Heart right ventricle (tissue), 16 donors: ENCODE results near the gene MYBPH. TPM values are rescaled to one million over a fixed set of nuclear protein-coding genes. Genes with fewer than 3 reads are reported as not detected.

Experiments
- ATAC-seq, 8 donors: fragments of 200-7000 bp; cut with Tn5 transposase; one replicate each; pipeline ENCODE4 v1.9.1; 2020; ENCODE audit warnings: mild to moderate bottlenecking in 8 of 8, moderate library complexity in 8 of 8, moderate number of reproducible peaks in 1 of 8
- DNase-seq, 2 donors: peaks; one replicate each; pipeline ENCODE4 v3.0.0-alpha.2; 2020
- H3K27ac ChIP-seq, 10 donors: fragments of 200-600 bp; sonication (generic) in 2 of 10; one replicate each; pipeline versions ENCODE4 v1.5.0 to v1.8.0; 2020 to 2022; ENCODE audit warnings: mild to moderate bottlenecking in 3 of 10
- H3K27me3 ChIP-seq, 7 donors: fragments of 200-600 bp; one replicate each; pipeline ENCODE4 v1.8.0; 2021 to 2022; ENCODE audit warnings: mild to moderate bottlenecking in 2 of 7
- H3K36me3 ChIP-seq, 9 donors: fragments of 200-600 bp; sonication (generic) in 1 of 9; one replicate each; pipeline versions ENCODE4 v1.5.0 to v1.8.0; 2020 to 2022; ENCODE audit warnings: mild to moderate bottlenecking in 2 of 9
- H3K4me1 ChIP-seq, 9 donors: fragments of 200-600 bp; sonication (generic) in 1 of 9; one replicate each; pipeline versions ENCODE4 v1.5.0 to v1.8.0; 2020 to 2022; ENCODE audit warnings: mild to moderate bottlenecking in 4 of 9
- H3K4me3 ChIP-seq, 10 donors: fragments of 200-600 bp; sonication (generic) in 2 of 10; one replicate each; pipeline versions ENCODE4 v1.5.0 to v1.8.0; 2020 to 2022; ENCODE audit warnings: mild to moderate bottlenecking in 7 of 10, moderate library complexity in 2 of 10
- H3K9me3 ChIP-seq, 11 donors: fragments of 200-600 bp in 10 of 11; sonication (generic) in 2 of 11; one replicate each; pipeline versions ENCODE4 v1.5.0 to v1.8.0; 2013 to 2022; ENCODE audit warnings: mild to moderate bottlenecking in 2 of 11, control low read depth in 1 of 11, moderate library complexity in 1 of 11
- WGBS, 2 donors: extraction: QIAGEN DNeasy Blood & Tissue Kit; methylation state at CpG; one replicate each; pipeline ENCODE4 v1.1.7; 2013; ENCODE audit warnings: inconsistent platforms in 1 of 2; 5-methylcytosine and 5-hydroxymethylcytosine counted together
- intact Hi-C, 10 donors: fragments of 100-400 bp; cut with DNase I; formaldehyde crosslinking; loops; one replicate each; pipeline versions ENCODE4 v1.11.1 to v1.14.2; 2022
- polyA plus RNA-seq, 2 donors: library from polyadenylated mRNA; stranded (reverse); fragments of 200-250 nt; gene quantifications; one replicate each; pipeline ENCODE4 v1.2.3, GENCODE V29; 2013
- total RNA-seq, 10 donors: library from RNA; stranded (reverse); fragmentation: NEBNext Ultra II Directional in 3 of 10; extraction: Animal tissue kit (Norgen Biotek cat#: 25700) in 3 of 10; gene quantifications; one replicate each; pipeline versions ENCODE4 v1.2.1 to v1.2.4, GENCODE V29; 2021 to 2023
- TF ChIP-seq, protein P1 (sequence below), 9 donors: fragments of 200-600 bp; sonication (generic) in 2 of 9; IDR thresholded peaks; one replicate each; pipeline versions ENCODE4 v1.5.0 to v1.8.0; 2021 to 2022; ENCODE audit warnings: antibody characterized with exemption in 9 of 9, mild to moderate bottlenecking in 5 of 9, moderate library complexity in 1 of 9
- donor health status: Arrhythmogenic right ventricular cardiomyopathy.
- donor health status: ischemic (EF 13 %, LVEDD 7.1; RV severe dilation, severe dysfunction).
- donor health status: healthy with polysubstance abuse.
- donor health status: DM: no; HTN: yes; CAD: no.
- donor health status: DM: no; HTN: no; CAD: no.
- donor health status: ischemic (EF 25% LVEDD 6.9; RV normal size, moderate dysfunction).
- donor health status: ischemic (EF 25% LVEDD 5.7; RV mildly dilated, moderate dysfunction).
- donor health status: healthy.
- donor health status: DM: yes; HTN: yes; CAD: no.
- donor health status: Ischemic cardiomyopathy.
- donor health status: ischemic (EF 35%, LVEDD 5.7; RV mildly dilated, moderate dysfunction).
- donor health status: nonischemic (EF 11% LVEDD 7.7; RV severe dilation, severe dysfunction).
- donor health status: DM: yes; HTN: yes; CAD: no.
- donor health status: PGD.
- donor health status: ischemic (EF 29% LVEDD 5.4; RV normal size, mild dysfunction).
- donor health status: nonischemic (EF 23%, LVEDD 6.1; RV moderate dilation, normal function).

Gene MYBPH
- total and polyA plus RNA-seq, 12 donors, result not detected

DNA sequence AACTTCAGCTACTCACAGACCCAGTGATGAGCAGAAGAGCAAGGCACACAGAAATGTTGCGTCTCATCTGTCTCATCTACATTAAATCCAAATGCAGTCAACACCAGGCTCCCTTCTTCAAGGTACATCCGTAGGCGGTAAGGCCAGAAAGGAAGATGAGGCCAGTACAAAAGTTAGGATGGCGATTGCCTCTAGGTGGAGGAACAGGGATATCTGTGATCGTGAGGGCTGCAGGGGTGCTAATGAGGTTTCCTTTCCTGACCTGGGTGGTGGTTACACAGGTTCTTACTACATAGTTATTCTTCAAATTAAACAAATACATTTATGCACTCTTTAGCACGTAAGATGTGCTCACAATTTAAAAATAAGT, 1.4 kb upstream of the MYBPH start:
- peaks cover 0 to 4% (median 0%) of the 10 kb centered on the region in 7 donors for H3K27me3 ChIP-seq
- intact Hi-C loops, result no loop called here
- WGBS, 2 donors, result 93 to 94% methylated on average over 6 of the region's 6 CpGs
- no peaks in the 10 kb centered on the region for H3K9me3 ChIP-seq
- TF ChIP-seq, protein P1, sequence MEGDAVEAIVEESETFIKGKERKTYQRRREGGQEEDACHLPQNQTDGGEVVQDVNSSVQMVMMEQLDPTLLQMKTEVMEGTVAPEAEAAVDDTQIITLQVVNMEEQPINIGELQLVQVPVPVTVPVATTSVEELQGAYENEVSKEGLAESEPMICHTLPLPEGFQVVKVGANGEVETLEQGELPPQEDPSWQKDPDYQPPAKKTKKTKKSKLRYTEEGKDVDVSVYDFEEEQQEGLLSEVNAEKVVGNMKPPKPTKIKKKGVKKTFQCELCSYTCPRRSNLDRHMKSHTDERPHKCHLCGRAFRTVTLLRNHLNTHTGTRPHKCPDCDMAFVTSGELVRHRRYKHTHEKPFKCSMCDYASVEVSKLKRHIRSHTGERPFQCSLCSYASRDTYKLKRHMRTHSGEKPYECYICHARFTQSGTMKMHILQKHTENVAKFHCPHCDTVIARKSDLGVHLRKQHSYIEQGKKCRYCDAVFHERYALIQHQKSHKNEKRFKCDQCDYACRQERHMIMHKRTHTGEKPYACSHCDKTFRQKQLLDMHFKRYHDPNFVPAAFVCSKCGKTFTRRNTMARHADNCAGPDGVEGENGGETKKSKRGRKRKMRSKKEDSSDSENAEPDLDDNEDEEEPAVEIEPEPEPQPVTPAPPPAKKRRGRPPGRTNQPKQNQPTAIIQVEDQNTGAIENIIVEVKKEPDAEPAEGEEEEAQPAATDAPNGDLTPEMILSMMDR (IDR thresholded peaks at IDR 0.05), result no peak
- DNase-seq (no peak), ATAC-seq (no peak)
- H3K36me3 ChIP-seq, result no peaks in the 10 kb centered on the region
- H3K4me1 ChIP-seq, result peaks cover 0 to 26% (median 6%) of the 10 kb centered on the region in 9 donors
- no peak overlapping the region for H3K4me3 ChIP-seq
- no peak overlapping the region for H3K27ac ChIP-seq

DNA sequence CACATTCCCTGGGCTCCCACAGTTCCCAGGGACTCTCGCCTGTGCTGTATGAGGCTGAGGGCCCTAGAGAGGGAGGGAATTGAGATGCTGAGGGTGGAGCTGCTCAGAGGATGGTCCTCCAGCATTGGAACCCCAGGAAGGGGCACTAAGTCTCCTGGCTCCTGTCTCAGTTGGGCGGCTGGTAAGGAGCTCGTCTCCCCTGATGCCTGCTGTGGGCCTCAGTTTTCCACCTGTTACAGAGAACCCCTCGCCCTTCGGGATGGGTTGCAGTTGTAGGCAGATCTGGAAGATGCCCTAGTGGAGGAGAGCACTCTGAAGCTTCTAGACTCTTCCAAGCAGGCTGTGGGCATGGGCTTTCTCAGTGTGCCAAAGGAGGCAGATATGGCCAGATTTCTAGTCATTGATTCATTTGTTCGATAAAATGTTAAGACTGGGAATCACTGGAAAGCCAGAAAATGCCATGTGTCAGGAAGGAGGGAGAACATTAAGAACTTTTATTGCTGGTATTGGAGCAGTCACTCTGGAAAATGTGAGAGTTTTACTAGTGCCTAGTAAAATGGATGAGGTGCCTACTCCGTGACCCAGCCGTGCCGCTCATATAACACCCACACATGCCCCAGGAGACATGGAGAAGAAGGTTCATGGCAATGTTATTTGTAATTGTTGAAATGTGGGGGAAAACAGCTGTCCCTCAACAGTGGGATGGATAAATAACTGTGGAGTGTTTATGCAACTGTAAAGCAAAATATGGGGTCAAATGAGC, 828 bp upstream of the MYBPH start:
- Histone ChIP-seq H3K36me3 (no peaks in the 10 kb centered on the region), H3K4me1 (peaks cover 0 to 26% (median under 1%) of the 10 kb centered on the region in 9 donors), H3K27ac (no peak overlapping the region), H3K27me3 (peaks cover 0 to 4% (median 0%) of the 10 kb centered on the region in 7 donors), H3K9me3 (no peaks in the 10 kb centered on the region), H3K4me3 (no peak overlapping the region)
- TF ChIP-seq, protein P1 (IDR thresholded peaks at IDR 0.05), result no peak
- intact Hi-C loops, result no loop called here
- DNase-seq, result no peak
- 96% methylated on average over 9 of the region's 9 CpGs for WGBS, 2 donors
- ATAC-seq, result no peak

DNA sequence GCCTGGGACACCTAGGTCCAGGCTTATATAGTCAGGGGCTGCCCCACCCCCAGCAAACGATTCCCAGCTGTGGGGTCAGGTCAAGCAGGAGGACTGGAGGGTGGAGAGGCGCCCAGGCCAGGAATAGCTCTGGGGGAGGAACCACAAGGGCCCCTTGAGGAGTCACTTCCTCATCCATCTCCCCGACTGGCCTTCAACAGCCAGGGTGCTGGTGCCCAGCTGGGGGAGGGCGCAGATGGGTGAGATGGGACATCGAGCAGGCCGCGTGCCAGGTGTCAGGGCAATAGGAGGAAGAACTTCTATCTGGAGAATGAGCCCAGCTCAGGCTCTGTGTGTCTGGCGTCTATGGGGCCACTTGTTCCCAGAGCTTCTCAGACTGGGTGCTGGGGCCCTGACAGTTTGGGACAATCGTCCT, 208 bp upstream of the MYBPH start:
- Histone ChIP-seq H3K9me3 (no peaks in the 10 kb centered on the region), H3K27ac (no peak overlapping the region), H3K27me3 (peaks cover 0 to 4% (median 0%) of the 10 kb centered on the region in 7 donors), H3K4me1 (peaks cover 0 to 26% (median 0%) of the 10 kb centered on the region in 9 donors), H3K4me3 (no peak overlapping the region), H3K36me3 (no peaks in the 10 kb centered on the region)
- TF ChIP-seq, protein P1 (IDR thresholded peaks at IDR 0.05), result no peak
- DNase-seq (peak; percentile 22 to 54), ATAC-seq (peak in 7 of 8 donors; percentile 5 to 71 (median 47))
- intact Hi-C loops, result no loop called here
- 70% methylated on average over 9 of the region's 9 CpGs for WGBS, 2 donors

DNA sequence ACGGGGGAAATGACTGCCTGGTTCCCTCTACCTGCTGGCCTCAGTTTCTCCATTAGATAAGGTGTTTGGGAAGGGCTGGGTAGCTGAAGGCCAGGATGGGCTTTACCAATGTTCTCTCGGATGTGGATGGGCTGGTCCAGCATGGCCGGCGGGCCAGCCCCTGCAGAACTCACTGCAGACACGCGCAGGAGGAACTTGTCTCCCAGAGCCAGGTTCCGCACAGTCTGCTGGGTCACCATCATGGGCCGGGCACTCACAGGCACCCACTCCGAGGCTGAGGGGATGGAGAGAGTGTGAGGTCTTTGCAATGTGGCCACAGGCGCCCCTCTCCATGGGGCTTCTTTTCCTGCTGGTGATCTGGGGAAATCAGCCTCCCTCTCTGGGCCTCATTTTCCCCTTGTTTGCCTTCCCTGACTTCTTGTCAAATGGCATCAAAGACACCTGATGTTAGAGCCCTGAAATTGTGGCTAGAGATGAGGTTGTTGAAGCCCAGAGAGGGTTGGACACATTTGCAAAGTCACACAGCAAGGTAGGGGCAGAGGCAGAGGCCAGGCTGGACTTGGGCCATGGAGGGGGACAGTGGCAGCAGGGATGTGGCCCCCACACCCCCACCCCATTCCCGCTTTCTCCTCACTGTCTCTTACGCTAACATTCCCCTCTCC, 1.2 kb downstream of the MYBPH start:
- ATAC-seq (no peak), DNase-seq (no peak)
- intact Hi-C loops, result loop anchor here in 8 of 10 donors (5.0 kb wide), 5 partner anchors 38 to 137 kb away; no protein-coding TSS in a partner anchor
- Histone ChIP-seq H3K27me3 (peaks cover 0 to 4% (median 0%) of the 10 kb centered on the region in 7 donors), H3K4me1 (peaks cover 0 to 26% (median 0%) of the 10 kb centered on the region in 9 donors), H3K4me3 (no peak overlapping the region), H3K36me3 (no peaks in the 10 kb centered on the region), H3K27ac (no peak overlapping the region), H3K9me3 (no peaks in the 10 kb centered on the region)
- 89 to 90% methylated on average over 12 of the region's 12 CpGs for WGBS, 2 donors
- TF ChIP-seq, protein P1 (IDR thresholded peaks at IDR 0.05), result no peak
